Measurements from ENCODE around the gene GRB10.

The GRB10 gene

DNA sequence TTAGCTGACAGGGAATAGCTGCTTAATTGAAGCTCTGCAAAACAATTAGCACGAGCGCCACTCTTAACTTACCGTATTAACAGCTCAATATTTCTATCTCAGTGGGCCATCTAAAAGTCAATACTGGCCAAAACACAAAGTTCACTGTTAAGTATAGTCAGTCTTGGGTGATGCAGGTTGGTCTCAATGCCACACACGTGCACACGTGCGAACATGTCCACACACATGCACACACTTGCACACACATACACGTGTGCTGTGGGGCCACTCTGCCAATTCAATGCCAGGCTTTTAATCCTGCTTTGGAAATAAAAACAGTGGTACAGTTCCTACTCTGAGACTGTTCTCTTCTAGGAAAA, 105.1 kb downstream of the GRB10 start:
- in situ Hi-C loops (cut with MboI; ENCODE audit: low sequenced_read_pairs), result loop anchor here (25.0 kb wide), 1 partner anchor 215 kb away; the partner anchor contains the start of gene FIGNL1

- in situ Hi-C loops (cut with MboI; ENCODE audit: low sequenced_read_pairs), result loop anchor here (25.0 kb wide), 1 partner anchor 215 kb away; the partner anchor contains the start of gene FIGNL1
These were observed 105.7 kb downstream of the GRB10 start for GRCh38 chr7:50676740-50677637.

GRCh38 chr7:50676079-50676478, 106.6 kb downstream of the GRB10 start:
- in situ Hi-C loops (cut with MboI; ENCODE audit: low sequenced_read_pairs), result loop anchor here (25.0 kb wide), 1 partner anchor 214 kb away; the partner anchor contains the start of gene FIGNL1

- in situ Hi-C loops (cut with MboI; ENCODE audit: low sequenced_read_pairs), result loop anchor here (25.0 kb wide), 1 partner anchor 213 kb away; the partner anchor contains the start of gene FIGNL1
These were observed 107.5 kb downstream of the GRB10 start for GRCh38 chr7:50674896-50675835.

- in situ Hi-C loops (cut with MboI; ENCODE audit: low sequenced_read_pairs), result no loop called here
These were observed 108.4 kb downstream of the GRB10 start for GRCh38 chr7:50674299-50674698.

- in situ Hi-C loops (cut with MboI; ENCODE audit: low sequenced_read_pairs), result no loop called here
These were observed 109.6 kb downstream of the GRB10 start for GRCh38 chr7:50673096-50673495.

DNA sequence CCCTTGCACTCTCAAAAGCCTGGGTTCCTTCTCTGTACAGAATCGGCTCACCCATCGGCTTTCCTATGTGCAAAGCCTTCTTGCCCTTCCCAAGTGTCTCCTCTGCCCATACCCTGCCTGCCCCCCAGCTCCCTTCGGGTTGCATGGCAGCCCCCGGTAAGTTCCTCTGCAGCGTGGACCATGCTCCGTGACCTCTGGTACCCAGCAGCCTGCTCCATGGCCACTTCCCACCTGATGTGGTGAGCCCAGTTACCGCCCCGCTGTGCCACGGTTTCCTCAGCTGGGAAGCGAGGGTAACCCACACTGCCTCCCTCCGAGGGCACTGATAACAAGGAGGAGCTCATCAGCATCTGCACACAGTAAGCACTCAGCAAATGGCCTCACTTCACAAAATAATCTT, 110.7 kb downstream of the GRB10 start:
- in situ Hi-C loops (cut with MboI; ENCODE audit: low sequenced_read_pairs), result no loop called here

- in situ Hi-C loops (cut with MboI; ENCODE audit: low sequenced_read_pairs), result no loop called here
These were observed 111.3 kb downstream of the GRB10 start for GRCh38 chr7:50671386-50671785.

DNA sequence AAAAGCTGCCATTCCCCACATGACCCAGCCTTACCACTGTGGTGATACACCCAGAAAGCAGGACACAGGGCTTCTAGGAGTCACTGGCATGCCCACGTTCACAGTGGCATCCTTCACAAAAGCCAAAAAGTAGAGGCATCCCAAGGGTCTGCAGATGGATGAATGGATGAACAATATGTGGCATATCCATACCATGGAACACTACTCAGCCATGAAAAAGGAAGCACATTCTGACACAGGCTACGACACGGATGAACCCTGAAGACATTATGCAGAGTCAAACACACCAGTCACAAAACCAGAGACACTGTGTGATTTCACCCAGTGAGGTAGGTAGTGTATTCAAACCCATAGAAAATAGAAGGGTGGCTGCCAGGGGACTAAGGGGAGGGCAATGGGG, 112.8 kb downstream of the GRB10 start:
- in situ Hi-C loops (cut with MboI; ENCODE audit: low sequenced_read_pairs), result no loop called here

DNA sequence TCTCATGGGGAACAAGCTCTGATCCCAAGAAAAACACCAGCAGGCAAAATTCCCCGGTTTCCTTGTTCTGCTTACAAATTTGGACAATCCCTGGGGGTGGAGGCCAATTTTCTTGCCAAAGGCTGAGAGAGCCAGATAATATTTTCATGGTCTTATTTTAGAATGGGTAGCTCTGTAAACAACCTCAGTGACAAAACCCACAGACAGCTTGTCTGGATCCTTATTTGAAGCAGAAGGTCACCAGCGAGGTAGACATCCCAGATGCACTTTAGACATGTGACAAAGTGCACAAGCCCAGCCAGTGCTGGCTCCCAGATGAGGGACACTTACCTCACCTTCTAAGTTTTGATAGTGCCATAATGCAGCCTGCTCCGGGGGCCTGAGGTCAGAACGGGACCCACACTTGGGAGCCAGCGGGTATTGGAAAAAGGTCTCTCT, 114.9 kb downstream of the GRB10 start:
- in situ Hi-C loops (cut with MboI; ENCODE audit: low sequenced_read_pairs), result no loop called here

GRCh38 chr7:50667338-50667737, 115.4 kb downstream of the GRB10 start:
- in situ Hi-C loops (cut with MboI; ENCODE audit: low sequenced_read_pairs), result no loop called here

DNA sequence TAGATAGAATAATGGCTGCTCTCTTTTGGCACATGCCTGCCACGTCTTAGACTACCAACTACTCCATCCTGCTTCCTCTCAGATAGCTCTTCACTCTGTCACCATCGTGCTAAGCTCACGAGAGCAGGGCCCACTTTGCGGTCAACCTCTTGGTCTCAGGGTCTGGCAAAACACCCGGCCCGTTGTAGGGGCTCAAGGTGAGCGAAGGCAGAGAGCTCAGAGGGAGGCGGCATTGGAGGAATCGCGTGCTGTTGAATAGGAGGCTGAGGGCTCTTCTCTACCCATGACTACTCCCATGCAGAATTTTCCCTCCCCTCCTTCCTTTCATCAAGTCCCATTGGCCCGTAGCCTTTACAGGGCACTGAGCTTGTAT, 116.6 kb downstream of the GRB10 start:
- in situ Hi-C loops (cut with MboI; ENCODE audit: low sequenced_read_pairs), result no loop called here

- in situ Hi-C loops (cut with MboI; ENCODE audit: low sequenced_read_pairs), result no loop called here
These were observed 117.1 kb downstream of the GRB10 start for GRCh38 chr7:50665403-50666123.

- in situ Hi-C loops (cut with MboI; ENCODE audit: low sequenced_read_pairs), result no loop called here
These were observed 117.8 kb downstream of the GRB10 start for GRCh38 chr7:50664937-50665336.

DNA sequence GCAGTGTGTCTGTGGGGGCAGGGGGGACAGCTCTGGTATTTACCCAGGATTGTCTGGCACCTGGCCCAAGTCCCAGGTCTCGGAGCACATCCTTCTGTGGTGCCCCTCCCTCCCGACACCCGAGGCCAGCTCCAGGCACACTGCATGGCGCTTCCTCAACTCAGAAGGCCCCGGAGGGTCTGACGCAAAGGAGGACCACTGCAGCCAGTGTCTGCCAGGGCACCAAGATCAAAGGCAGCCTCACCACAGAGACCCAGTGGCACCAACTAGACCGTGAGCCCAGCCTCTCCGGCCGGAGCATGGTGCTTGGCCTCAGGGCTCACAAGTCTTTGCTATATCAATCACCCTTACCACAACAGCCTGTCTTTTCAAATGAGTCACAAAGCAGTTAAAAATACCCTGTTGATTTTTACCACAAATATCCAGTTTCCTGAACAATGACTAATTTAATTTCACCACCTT, 118.2 kb downstream of the GRB10 start:
- in situ Hi-C loops (cut with MboI; ENCODE audit: low sequenced_read_pairs), result no loop called here

GRCh38 chr7:50663396-50664102, 119.1 kb downstream of the GRB10 start:
- in situ Hi-C loops (cut with MboI; ENCODE audit: low sequenced_read_pairs), result no loop called here

GRCh38 chr7:50662996-50663395, 119.7 kb downstream of the GRB10 start:
- in situ Hi-C loops (cut with MboI; ENCODE audit: low sequenced_read_pairs), result no loop called here

DNA sequence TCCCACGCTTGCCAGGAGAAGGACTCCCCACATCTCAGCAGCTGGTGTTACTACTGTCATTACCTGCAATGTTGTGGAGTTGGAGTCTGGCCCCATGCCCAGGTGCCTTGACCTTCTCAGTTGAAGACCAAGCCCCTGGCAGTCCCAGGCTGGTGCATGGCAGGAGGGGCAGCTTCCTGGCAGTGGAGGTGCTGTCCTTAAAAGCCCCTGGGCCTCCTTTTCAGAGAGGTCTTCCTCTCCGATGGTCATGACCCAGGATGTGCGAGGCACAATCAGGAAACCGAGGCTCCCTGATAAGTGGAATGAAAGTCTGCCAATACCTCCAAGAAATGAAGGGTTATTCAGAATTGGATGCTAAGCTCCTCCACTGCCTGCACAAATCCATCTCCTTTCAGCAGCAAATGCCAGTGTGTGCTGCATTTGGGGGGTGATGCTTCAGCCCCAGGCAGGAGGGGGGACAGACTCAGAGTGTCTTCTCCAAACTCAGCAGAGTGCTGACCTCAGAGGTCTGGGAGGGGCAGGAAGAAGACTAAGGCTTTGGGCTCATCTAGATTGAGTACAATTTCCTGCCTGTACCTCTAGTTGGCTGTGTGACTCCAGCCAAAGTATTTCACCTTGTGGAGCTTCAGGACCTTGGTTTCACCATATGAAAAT, 120.5 kb downstream of the GRB10 start:
- in situ Hi-C loops (cut with MboI; ENCODE audit: low sequenced_read_pairs), result no loop called here

- in situ Hi-C loops (cut with MboI; ENCODE audit: low sequenced_read_pairs), result no loop called here
These were observed 121.2 kb downstream of the GRB10 start for GRCh38 chr7:50661345-50662040.
